ENCODE results near the gene PROCA1. TPM values are rescaled to one million over a fixed set of nuclear protein-coding genes. Genes with fewer than 3 reads are reported as not detected.

The PROCA1 gene
- total RNA-seq, 1 experiment from 2014 or later = 4.4 TPM

DNA sequence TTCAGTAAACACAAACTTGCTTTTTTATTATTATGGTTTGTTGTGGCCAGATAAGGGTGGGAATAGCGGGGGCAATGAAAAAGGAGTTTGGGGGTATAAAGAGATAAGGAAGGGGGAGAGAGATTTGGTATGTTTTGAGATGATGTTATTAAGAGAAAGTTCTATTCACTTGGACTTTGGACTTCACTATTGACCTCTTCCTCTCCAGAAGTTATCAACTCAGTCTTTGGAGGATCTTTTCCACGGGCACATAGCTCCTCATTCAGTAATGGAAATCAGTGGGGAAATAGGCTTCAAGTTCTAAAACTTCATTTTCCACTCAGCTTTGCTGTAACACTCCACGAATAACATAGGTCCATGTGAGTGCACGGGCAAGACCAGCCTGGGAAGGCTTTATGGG, 23.2 kb downstream of the PROCA1 start:
- Mint-ChIP-seq H3K9me3 (ENCODE audit: unreplicated experiment) (no peaks in the 10 kb centered on the region), H3K4me3 (ENCODE audit: unreplicated experiment) (no peak overlapping the region), H3K36me3 (ENCODE audit: insufficient read depth, unreplicated experiment) (peaks cover 98% of the 10 kb centered on the region), H3K4me1 (ENCODE audit: low read depth, unreplicated experiment) (no peaks in the 10 kb centered on the region), H3K27me3 (ENCODE audit: insufficient read depth, unreplicated experiment) (no peaks in the 10 kb centered on the region), H3K27ac (ENCODE audit: unreplicated experiment) (no peak overlapping the region)
- H3K4me3 ChIP-seq (ENCODE audit: low read depth, low read length) = no peak overlapping the region
- no peak for DNase-seq
- POLR2A ChIA-PET = interaction anchor here (1.2 to 1.3 kb wide), 2 partner anchors 23 to 27 kb away, joined by 3 to 6 read pairs; partner anchors contain the start of genes PROCA1, SDF2 and SUPT6H
- no peaks in the 10 kb centered on the region for H3K9me3 ChIP-seq
- peaks cover 14% of the 10 kb centered on the region for H3K36me3 ChIP-seq (ENCODE audit: control insufficient read depth, insufficient read depth, low read length)
- intact Hi-C loops (cut with micrococcal nuclease; ENCODE audit: unreplicated experiment) = no loop called here
- TF ChIP-seq, protein P1, sequence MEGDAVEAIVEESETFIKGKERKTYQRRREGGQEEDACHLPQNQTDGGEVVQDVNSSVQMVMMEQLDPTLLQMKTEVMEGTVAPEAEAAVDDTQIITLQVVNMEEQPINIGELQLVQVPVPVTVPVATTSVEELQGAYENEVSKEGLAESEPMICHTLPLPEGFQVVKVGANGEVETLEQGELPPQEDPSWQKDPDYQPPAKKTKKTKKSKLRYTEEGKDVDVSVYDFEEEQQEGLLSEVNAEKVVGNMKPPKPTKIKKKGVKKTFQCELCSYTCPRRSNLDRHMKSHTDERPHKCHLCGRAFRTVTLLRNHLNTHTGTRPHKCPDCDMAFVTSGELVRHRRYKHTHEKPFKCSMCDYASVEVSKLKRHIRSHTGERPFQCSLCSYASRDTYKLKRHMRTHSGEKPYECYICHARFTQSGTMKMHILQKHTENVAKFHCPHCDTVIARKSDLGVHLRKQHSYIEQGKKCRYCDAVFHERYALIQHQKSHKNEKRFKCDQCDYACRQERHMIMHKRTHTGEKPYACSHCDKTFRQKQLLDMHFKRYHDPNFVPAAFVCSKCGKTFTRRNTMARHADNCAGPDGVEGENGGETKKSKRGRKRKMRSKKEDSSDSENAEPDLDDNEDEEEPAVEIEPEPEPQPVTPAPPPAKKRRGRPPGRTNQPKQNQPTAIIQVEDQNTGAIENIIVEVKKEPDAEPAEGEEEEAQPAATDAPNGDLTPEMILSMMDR (IDR thresholded peaks at IDR 0.05; ENCODE audit: insufficient read depth in 1 of 2, low read depth in 1 of 2, low read length in 1 of 2, severe bottlenecking in 1 of 2, unreplicated experiment in 1 of 2) = no peak
- CTCF ChIA-PET = interaction anchor here (0.8 kb wide), 1 partner anchor 23 kb away, joined by 8 read pairs; the partner anchor contains the start of gene PROCA1
- no peaks in the 10 kb centered on the region for H3K4me1 ChIP-seq
- no peaks in the 10 kb centered on the region for H3K27me3 ChIP-seq (replicated peaks; ENCODE audit: control insufficient read depth, insufficient read depth, low read length)
- no TSS peak for BruUV-seq (replicated peaks)

DNA sequence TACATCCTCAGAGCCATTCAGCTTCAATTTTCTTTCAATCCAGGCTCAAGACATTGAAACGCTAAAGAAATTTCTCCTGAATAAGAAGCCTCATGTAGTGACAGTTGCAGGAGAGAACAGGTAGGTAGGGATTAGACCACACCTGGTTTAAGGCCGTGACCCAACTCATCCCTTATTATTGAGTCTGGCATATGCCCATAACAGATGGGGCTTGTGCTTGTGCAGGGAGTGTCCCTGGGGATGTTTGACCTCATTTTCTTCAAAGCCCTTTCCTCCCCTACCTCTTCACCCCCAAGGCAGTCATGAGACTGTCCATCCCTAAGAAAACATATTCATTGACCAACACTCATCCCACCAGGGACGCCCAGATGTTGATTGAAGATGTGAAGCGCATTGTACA, 25.4 kb downstream of the PROCA1 start:
- intact Hi-C loops (cut with micrococcal nuclease; ENCODE audit: unreplicated experiment) = no loop called here
- TF ChIP-seq, protein P1 (IDR thresholded peaks at IDR 0.05; ENCODE audit: insufficient read depth in 1 of 2, low read depth in 1 of 2, low read length in 1 of 2, severe bottlenecking in 1 of 2, unreplicated experiment in 1 of 2) = no peak
- POLR2A ChIA-PET = no interaction called here
- no peak for DNase-seq
- H3K4me3 Mint-ChIP-seq (ENCODE audit: unreplicated experiment) = no peak overlapping the region
- Histone ChIP-seq H3K4me3 (ENCODE audit: low read depth, low read length) (no peak overlapping the region), H3K4me1 (no peaks in the 10 kb centered on the region), H3K27me3 (replicated peaks; ENCODE audit: control insufficient read depth, insufficient read depth, low read length) (no peaks in the 10 kb centered on the region), H3K36me3 (ENCODE audit: control insufficient read depth, insufficient read depth, low read length) (peaks cover 22% of the 10 kb centered on the region), H3K9me3 (no peaks in the 10 kb centered on the region)
- no TSS peak for BruUV-seq (replicated peaks)
- no peak overlapping the region for H3K27ac Mint-ChIP-seq (ENCODE audit: unreplicated experiment)
- H3K9me3 Mint-ChIP-seq (ENCODE audit: unreplicated experiment) = no peaks in the 10 kb centered on the region
- CTCF ChIA-PET = no interaction called here
- H3K27me3 Mint-ChIP-seq (ENCODE audit: insufficient read depth, unreplicated experiment) = no peaks in the 10 kb centered on the region
- no peaks in the 10 kb centered on the region for H3K4me1 Mint-ChIP-seq (ENCODE audit: low read depth, unreplicated experiment)
- peaks cover 98% of the 10 kb centered on the region for H3K36me3 Mint-ChIP-seq (ENCODE audit: insufficient read depth, unreplicated experiment)

DNA sequence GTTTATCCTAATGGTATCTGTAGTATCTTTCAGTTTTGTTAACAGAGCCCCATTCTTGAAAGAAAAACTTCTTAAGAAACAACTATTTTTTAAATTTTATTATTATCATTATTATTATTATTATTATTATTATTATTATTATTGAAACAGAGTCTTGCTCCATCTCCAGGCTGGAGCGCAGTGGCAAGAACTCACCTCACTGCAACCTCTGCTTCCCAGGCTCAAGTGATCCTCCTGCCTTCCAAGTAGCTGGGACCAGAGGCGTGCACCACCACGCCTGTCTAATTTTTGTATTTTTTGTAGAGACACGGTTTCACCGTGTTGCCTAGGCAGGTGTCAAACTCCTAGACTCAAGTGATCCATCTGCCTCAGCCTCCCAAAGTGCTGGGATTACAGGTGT, 26.3 kb downstream of the PROCA1 start:
- no peak overlapping the region for H3K27ac Mint-ChIP-seq (ENCODE audit: unreplicated experiment)
- Histone ChIP-seq H3K27me3 (replicated peaks; ENCODE audit: control insufficient read depth, insufficient read depth, low read length) (no peaks in the 10 kb centered on the region), H3K4me3 (ENCODE audit: low read depth, low read length) (no peak overlapping the region), H3K9me3 (no peaks in the 10 kb centered on the region), H3K4me1 (no peaks in the 10 kb centered on the region), H3K36me3 (ENCODE audit: control insufficient read depth, insufficient read depth, low read length) (peaks cover 20% of the 10 kb centered on the region)
- intact Hi-C loops (cut with micrococcal nuclease; ENCODE audit: unreplicated experiment) = loop anchor here (1.0 to 2.0 kb wide), 2 partner anchors 13 to 41 kb away; partner anchors contain the start of gene TLCD1
- H3K36me3 Mint-ChIP-seq (ENCODE audit: insufficient read depth, unreplicated experiment) = peaks cover 98% of the 10 kb centered on the region
- DNase-seq = no peak
- H3K4me1 Mint-ChIP-seq (ENCODE audit: low read depth, unreplicated experiment) = no peaks in the 10 kb centered on the region
- no TSS peak for BruUV-seq (replicated peaks)
- CTCF ChIA-PET = no interaction called here
- POLR2A ChIA-PET = interaction anchor here (0.6 kb wide), 1 partner anchor 21 kb away, joined by 3 read pairs; no protein-coding TSS in a partner anchor
- TF ChIP-seq, protein P1 (IDR thresholded peaks at IDR 0.05; ENCODE audit: insufficient read depth in 1 of 2, low read depth in 1 of 2, low read length in 1 of 2, severe bottlenecking in 1 of 2, unreplicated experiment in 1 of 2) = no peak
- H3K27me3 Mint-ChIP-seq (ENCODE audit: insufficient read depth, unreplicated experiment) = no peaks in the 10 kb centered on the region
- H3K4me3 Mint-ChIP-seq (ENCODE audit: unreplicated experiment) = no peak overlapping the region
- no peaks in the 10 kb centered on the region for H3K9me3 Mint-ChIP-seq (ENCODE audit: unreplicated experiment)

All from Caco-2 (cell line).